ENCODE measurements around the gene PPP2R5C.
A peak's percentile ranks its signal among the peaks of the same experiment; 100 is the strongest.
"Not testable (repeated sequence)": the region's sequence is repeated elsewhere in the genome, so short reads cannot be mapped to it uniquely, and the experiment has no call there.

PPP2R5C gene

GRCh38 chr14:101727611-101728366 lies 33.7 kb upstream of the PPP2R5C start:
- Histone ChIP-seq H3K27ac (no peak overlapping the region), H3K27me3 (replicated peaks) (no peaks in the 10 kb centered on the region), H3K4me3 (ENCODE audit: low read depth, low read length) (no peak overlapping the region), H3K36me3 (replicated peaks) (no peaks in the 10 kb centered on the region)
- DNase-seq: no peak
- no peak for TF ChIP-seq CTCF (IDR thresholded peaks at IDR 0.05; ENCODE audit: low read depth, low read length, missing control alignments)
- in situ Hi-C loops (cut with HindIII; ENCODE audit: low pct_ligation_motif_present, low sequenced_read_pairs): no loop called here

- DNase-seq: no peak
- Histone ChIP-seq H3K4me3 (ENCODE audit: low read depth, low read length) (no peak overlapping the region), H3K27ac (no peak overlapping the region), H3K36me3 (replicated peaks) (no peaks in the 10 kb centered on the region), H3K27me3 (replicated peaks) (no peaks in the 10 kb centered on the region)
- in situ Hi-C loops (cut with HindIII; ENCODE audit: low pct_ligation_motif_present, low sequenced_read_pairs): no loop called here
- TF ChIP-seq CTCF (IDR thresholded peaks at IDR 0.05; ENCODE audit: low read depth, low read length, missing control alignments): no peak
These were observed 33.2 kb upstream of the PPP2R5C start for GRCh38 chr14:101728367-101728742.

GRCh38 chr14:101729382-101729781 lies 32.1 kb upstream of the PPP2R5C start:
- no peak for DNase-seq
- no peaks in the 10 kb centered on the region for H3K36me3 ChIP-seq (replicated peaks)
- TF ChIP-seq CTCF (IDR thresholded peaks at IDR 0.05; ENCODE audit: low read depth, low read length, missing control alignments): no peak
- H3K27ac ChIP-seq: no peak overlapping the region
- in situ Hi-C loops (cut with HindIII; ENCODE audit: low pct_ligation_motif_present, low sequenced_read_pairs): no loop called here
- no peak overlapping the region for H3K4me3 ChIP-seq (ENCODE audit: low read depth, low read length)
- H3K27me3 ChIP-seq (replicated peaks): no peaks in the 10 kb centered on the region

- H3K36me3 ChIP-seq (replicated peaks); H3K27ac ChIP-seq; DNase-seq; H3K4me3 ChIP-seq (ENCODE audit: low read depth, low read length); H3K27me3 ChIP-seq (replicated peaks); in situ Hi-C loops (cut with HindIII; ENCODE audit: low pct_ligation_motif_present, low sequenced_read_pairs): not testable (repeated sequence)
These were observed 31.4 kb upstream of the PPP2R5C start for GRCh38 chr14:101730157-101730556.

- no peak for TF ChIP-seq CTCF (IDR thresholded peaks at IDR 0.05; ENCODE audit: low read depth, low read length, missing control alignments)
- no peak for DNase-seq
- no peak overlapping the region for H3K4me3 ChIP-seq (ENCODE audit: low read depth, low read length)
- H3K36me3 ChIP-seq (replicated peaks): no peaks in the 10 kb centered on the region
- H3K27me3 ChIP-seq (replicated peaks): no peaks in the 10 kb centered on the region
- H3K27ac ChIP-seq: no peak overlapping the region
- in situ Hi-C loops (cut with HindIII; ENCODE audit: low pct_ligation_motif_present, low sequenced_read_pairs): no loop called here
These were observed 30.8 kb upstream of the PPP2R5C start for GRCh38 chr14:101730626-101731186.

GRCh38 chr14:101731187-101732080 lies 30.1 kb upstream of the PPP2R5C start:
- Histone ChIP-seq H3K27ac (no peak overlapping the region), H3K27me3 (replicated peaks) (no peaks in the 10 kb centered on the region), H3K36me3 (replicated peaks) (no peaks in the 10 kb centered on the region), H3K4me3 (ENCODE audit: low read depth, low read length) (no peak overlapping the region)
- DNase-seq: peak; percentile 64
- in situ Hi-C loops (cut with HindIII; ENCODE audit: low pct_ligation_motif_present, low sequenced_read_pairs): no loop called here
- TF ChIP-seq CTCF (IDR thresholded peaks at IDR 0.05; ENCODE audit: low read depth, low read length, missing control alignments): no peak
